Stimulated activated CD4-positive, alpha-beta T cell treated with anti-CD3 and anti-CD28 coated beads, TNF-alpha, amount 100 ng/mL, for 4 hours (primary cell): ENCODE results near the gene PNMA8C.

Experiments used
- DNase-seq, 3 experiments: peaks; one replicate each; pipeline ENCODE4 v3.0.0-alpha.2; 2020; ENCODE audit warnings: low read depth in 3 of 3

Gene PNMA8C

DNA sequence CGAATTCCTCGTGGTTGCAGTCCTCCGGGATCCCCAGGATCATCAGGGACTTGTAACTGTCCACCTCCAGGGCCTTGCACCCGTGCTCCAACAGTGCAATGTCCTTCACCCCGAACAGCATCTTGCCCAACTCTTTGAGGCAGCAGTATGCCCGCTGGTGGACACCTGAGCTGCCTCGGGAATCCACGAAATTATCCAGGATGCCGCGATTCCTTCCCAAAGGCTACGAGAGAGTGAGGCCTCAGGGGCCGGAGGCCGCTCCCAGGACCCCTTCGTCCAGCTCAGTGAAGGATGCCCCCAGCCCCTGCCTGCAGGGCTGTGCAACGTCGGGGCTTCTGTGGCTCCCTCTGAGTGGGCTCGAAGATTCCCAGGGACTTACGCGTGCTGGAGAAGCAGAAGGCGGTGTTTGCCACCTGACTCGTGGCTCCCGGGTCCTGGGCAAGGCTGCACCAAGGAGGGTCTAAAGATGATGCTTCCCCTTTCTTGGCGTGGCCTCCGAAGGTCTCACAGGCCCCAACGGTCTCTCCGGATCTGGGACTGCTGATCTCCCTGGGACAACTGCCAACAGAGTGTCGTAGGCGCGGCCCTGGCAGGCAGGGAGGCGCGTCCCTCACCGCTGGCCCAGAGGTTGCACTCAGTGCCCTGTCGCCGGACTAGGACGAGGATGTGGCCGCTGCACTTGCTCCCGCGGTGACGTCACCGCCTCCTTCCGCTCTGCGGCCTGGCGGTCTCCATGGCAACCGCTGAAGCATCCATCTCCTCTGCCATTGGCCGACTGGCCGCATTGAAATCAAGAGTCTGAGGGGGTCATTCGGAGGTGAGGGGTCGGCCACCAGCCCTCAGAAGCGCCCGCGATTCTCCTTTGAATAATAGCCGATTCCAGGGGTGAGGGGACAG, at the start of gene PNMA8C:
TSS of gene PNMA8C (minus strand) at position 698 of the 897 bp plus-strand sequence. CDS start at position 121, 577 bp downstream.
- DNase-seq, result no peak

- DNase-seq, result no peak
These were observed 47.2 kb upstream of the PNMA8C start for GRCh38 chr19:46475986-46476385.

DNA sequence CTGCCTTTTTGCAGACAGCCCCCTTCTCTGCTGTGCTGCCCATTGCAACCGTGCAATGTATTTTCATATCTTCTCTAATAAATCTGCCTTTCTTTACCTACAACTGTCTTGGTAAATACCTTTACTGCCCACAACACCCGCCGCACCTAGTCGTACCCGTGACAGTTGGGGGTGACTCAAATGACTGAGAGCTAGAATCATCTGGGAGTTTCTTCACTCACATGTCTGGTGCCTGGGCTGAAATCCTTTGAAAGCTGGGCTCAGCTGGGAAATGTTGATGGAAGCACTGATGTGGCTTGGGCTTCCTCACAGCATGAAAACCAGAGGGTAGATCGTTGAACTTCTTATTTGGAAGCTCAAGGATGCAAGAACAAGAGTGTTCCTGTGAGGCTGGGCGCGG, 45.5 kb upstream of the PNMA8C start:
- DNase-seq, result no peak

DNA sequence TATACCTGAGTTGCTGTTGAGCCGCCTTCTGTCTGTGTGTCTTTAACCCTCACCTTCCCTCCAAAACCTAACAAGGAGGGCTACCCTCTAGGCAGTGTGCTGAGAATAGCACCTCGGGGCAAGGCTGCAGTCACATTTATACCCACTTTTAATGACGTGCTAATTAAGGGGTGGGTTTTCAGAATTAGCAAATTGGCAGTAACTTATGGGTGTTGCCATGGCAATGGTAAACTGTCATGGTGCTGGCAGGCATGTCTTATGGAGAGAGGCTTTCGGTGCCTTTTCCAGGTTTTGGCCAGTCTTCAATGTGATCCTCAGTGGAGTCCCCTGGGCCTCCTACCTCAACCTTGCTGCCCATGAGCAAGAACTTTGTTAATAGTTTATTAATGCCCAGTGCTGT, 43.9 kb upstream of the PNMA8C start:
- DNase-seq, result no peak

DNA sequence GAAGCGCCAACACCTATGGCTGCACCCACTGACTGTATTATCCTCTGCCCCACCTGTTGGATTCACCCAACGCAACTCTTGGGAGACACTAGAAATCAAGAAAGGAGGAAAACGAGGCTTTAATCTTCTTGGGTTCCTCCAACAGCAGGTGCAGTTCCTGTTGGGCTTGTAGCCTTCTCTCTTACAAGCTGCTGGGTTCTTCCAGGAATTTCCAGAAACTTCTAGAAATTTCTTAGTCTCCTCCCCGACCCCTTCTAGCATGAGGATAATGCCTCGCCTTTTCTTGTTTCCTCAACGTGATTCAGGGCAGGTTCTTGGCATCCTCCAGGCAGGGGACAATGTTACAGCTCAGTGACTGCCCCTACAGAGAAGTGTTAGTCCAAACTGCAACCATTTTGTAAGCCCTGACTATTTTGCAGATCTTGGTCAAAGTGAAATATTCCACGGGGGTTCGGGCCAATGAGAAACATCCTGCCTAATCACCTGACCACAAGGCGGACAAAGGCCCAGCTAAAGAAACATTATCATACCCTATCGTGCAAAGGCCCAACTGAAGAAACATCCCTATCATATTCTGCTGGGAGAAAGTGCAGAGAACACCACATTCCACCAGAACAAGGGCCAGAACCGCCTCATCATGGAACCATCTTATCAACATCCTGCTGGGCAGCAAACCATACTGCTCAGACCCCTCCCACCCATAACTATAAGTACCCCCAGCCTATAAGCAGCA, 43.2 kb upstream of the PNMA8C start:
- DNase-seq, result no peak

- no peak for DNase-seq
These were observed 42.5 kb upstream of the PNMA8C start, which contains the start of gene PNMA8A for GRCh38 chr19:46471116-46471733. TSS of gene PNMA8A (minus strand) at chr19:46471563. CDS start at chr19:46471035, 528 bp downstream.

- DNase-seq, result no peak
These were observed 41.6 kb upstream of the PNMA8C start for GRCh38 chr19:46470376-46470775.

DNA sequence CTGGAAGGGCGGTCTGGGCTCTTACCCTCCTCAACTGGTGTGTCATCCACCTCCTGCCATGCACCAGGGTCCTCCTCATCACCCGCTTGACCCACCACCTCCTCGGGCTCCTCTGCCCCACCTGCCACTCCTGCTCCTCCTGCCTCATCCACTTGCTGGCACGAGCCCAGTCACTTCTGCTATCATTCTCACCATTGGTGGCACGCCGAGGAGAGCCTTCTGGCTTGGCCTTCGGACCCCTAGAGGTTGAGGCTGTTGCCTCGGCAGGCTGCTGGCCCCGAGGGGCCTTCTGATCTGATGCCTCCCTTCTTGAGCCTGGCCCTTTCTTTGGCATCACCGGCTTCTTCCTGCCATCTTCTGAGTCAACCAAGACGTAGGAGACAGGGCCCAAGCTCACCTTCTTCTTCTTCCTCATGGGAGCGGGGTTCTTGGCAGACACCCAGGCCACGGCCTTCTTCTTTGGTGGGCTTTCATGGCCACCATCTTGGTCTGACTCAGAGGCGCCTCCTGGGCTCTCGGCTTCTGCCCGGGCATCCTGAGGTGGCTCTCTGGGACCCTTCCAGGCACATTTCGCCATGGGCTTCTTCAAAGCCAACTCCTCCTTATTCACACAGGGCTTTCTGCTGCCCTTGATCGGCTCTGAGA, 40.9 kb upstream of the PNMA8C start:
- DNase-seq, result no peak

DNA sequence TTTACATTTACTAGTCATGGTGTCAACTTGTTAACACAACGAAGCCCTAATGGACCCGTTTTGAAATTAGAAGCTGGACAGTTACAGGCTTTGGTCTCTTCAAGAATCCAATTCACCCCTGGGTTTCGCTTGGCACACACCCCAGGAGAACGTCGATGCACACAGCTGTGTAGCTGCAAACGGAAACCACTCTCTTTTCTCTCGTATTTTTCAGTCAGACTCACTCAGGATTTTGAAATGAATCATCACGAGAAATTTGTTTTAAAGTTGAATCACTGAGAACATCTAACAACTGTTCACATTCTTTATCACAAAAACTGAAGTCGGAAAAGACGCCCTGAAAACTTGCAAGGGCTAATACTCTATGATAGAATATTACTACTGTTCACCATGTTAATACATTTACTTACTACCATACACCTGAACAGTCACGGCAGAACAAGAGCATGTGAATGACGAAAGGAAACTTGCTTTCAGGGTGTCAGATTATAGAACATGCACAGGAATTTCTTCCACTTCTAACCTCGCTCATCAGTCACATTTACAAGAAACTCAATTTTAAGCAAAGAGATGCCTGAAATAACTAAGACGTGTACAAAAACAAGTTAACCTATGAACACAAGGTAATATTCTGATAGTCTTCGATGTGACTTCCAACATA, 37.9 kb upstream of the PNMA8C start:
- no peak for DNase-seq

GRCh38 chr19:46463516-46463915, 34.8 kb upstream of the PNMA8C start:
- no peak for DNase-seq

DNA sequence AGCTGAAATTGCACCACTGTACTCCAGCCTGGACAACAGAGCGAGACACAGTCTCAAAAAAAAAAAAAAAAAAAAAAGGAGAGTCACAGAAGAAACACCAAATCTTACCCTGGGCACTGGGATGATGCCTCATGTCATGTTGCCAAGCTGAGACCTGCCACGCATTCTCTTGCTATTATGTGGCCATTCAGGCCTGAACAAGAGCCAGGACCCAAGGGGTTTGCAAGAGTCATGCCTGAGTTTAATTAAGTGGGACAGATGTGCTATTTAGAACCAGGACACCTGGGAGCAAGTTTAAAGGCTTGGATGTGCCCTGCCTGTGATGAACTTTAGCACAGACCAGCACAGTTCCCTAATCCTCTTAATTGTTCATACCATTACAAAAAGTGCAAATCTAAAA, 32.8 kb upstream of the PNMA8C start:
- DNase-seq, result no peak

DNA sequence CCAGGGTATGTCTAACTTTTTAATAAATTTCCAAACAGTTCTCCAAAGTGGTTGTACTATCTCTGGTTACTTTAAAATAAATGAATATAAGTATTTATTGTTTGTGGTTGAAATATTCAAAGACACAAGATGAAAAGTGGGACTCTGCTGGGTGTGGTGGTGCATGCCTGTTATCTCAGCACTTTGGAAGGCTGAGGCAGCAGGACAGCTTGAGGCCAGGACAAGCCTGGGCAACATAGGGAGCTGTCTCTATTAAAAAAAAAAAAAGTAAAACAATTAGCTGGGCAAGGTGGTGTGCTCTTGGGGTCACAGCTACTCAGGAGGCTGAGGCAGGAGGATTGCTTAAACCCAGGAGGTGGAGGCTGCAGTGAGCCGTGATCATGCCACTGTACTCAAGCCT, 32.2 kb upstream of the PNMA8C start:
- no peak for DNase-seq

- no peak for DNase-seq
These were observed 31.3 kb upstream of the PNMA8C start for GRCh38 chr19:46460055-46460454.

GRCh38 chr19:46456930-46457329, 28.2 kb upstream of the PNMA8C start:
- DNase-seq, result no peak

DNA sequence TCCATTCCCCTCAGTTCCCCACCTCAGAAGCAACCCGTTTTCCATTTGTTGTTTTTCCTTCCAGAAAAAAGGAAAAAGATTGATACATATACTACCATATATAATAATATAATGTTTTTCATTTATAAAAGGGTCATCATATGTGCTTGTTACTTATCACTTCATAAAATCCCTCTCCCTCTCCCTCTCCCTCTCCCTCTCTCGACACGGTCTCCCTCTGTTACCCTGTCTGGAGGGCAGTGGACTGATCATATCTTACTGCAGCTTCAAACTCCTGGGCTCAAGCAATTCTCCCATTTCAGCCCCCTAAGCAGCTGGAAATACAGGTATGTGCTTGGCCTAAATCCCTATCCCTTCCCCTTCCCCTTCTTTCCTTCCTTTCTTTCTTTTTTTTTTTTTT, 25.5 kb upstream of the PNMA8C start:
- no peak for DNase-seq

GRCh38 chr19:46453661-46454060, 24.9 kb upstream of the PNMA8C start:
- DNase-seq, result no peak

DNA sequence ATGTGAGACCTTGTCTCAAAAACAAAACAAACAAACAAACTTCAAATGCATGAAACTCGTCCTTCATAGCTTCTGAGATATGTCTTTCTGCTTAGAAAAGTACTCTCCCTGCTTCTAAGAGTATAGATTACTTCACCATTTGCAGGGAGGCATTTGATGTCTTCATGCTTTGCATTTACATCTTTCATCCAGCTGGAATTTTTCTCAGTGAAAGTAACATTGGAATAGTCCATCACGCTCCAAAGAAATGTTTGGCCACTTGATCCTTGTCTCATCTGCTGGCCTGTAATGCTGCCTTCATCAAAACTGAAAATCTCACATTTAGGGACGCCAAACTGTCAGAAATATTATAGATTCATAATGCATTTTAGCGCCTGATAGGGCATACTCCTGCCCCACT, 23.4 kb upstream of the PNMA8C start:
- no peak for DNase-seq

GRCh38 chr19:46451352-46451751, 22.6 kb upstream of the PNMA8C start:
- DNase-seq, result no peak

DNA sequence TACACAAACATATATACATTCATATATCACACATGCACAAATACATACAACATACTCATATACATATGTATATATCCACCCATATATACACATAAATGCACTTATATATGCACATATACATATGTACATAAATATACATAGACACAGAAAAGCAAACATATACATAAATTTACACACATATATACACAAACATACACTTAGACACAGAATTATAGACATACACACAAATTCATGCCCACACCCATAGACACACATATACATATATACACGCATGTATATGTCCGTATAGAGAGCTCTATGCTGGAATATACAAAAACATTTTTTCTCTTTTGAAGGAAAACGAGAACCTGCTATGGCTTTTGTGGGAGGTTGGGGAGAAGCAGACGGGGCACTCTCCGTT, 22.0 kb upstream of the PNMA8C start:
- no peak for DNase-seq

- DNase-seq, result no peak
These were observed 20.5 kb upstream of the PNMA8C start for GRCh38 chr19:46449228-46449627.

- no peak for DNase-seq
These were observed 19.9 kb upstream of the PNMA8C start for GRCh38 chr19:46448601-46449000.
